Activated CD8-positive, alpha-beta memory T cell treated with anti-CD3 and anti-CD28 coated beads, Interleukin-2, amount 50 U/mL, for 1 hour (primary cell): ENCODE data around the gene SPINK13.
"Not testable (repeated sequence)": the region's sequence is repeated elsewhere in the genome, so short reads cannot be mapped to it uniquely, and the experiment has no call there.

Source experiments
- DNase-seq: peaks from one replicate; pipeline ENCODE4 v3.0.0-alpha.2; 2020; ENCODE audit errors: extremely low read depth

SPINK13 gene, protein sequence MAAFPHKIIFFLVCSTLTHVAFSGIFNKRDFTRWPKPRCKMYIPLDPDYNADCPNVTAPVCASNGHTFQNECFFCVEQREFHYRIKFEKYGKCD

DNA sequence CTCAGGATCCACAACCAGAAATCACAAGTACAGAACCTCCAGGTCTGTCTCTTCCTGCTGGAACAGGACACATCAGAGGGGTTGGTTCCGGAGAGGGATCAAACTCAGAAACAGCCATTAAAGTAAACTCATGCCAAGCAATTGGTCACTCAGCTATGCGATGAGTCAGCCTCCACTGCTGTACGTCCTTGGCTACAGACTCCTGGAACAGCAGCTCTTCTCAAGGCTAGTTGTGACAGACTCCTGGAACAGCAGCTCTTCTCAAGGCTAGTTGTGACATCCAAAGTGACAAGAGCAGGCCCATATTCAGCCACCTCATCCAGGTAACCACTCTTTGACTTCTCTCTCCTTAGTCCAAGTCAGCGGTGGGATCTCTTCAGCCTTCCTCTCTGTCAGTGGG lies at the start of gene SPINK13:
TSS of gene SPINK13 (plus strand) at position 229 of the 400 bp plus-strand sequence. CDS start 1,279 bp downstream, outside the sequence.
- no peak for DNase-seq

DNA sequence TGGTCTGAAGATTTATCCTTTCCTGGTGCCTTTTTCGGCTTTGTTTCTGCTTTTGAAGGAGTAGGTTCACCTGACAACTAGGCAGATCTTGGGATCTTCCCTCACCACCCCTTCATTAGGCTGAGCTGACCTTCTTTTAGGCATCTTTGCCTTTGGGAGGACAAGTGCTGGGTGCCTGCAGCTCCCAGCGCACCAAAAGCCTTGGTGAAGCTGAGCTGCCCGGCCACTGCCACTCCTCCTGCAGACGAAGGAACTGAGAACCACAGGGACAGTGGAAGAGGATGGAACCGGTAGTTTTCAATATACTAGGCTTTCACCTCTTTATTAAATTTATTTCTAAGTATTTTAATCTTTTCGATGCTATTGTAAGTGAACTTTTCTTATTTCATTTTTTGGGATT lies 47.1 kb upstream of the SPINK13 start:
- DNase-seq: no peak

DNA sequence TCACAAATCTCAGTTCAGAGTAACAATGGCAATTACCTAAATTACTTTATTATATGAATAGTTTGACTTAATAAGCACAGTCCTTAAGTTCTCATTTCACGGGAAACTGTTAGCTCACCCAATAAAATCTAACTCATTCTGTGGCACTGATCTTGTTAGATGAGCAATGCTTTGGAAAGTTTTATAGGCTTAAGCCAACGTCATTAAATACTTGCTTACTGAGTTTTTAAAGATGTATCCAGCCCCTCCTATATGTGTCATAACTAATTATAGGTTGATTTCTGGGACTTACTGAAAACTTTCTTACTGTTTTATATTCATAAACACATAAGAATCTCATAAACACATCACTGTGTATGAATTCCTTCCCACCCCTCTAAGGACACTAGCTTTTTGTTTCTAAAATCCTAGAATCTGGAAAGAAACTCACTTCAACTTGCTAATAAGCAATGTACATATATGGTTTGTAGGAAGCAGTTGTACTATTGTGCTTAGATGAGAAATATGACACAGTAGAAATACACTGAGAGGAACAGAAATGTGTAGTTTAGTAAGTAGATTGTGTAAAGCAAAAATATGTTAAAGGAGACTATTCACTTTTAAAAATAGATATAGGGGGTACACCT lies 44.4 kb upstream of the SPINK13 start:
- DNase-seq: no peak

DNA sequence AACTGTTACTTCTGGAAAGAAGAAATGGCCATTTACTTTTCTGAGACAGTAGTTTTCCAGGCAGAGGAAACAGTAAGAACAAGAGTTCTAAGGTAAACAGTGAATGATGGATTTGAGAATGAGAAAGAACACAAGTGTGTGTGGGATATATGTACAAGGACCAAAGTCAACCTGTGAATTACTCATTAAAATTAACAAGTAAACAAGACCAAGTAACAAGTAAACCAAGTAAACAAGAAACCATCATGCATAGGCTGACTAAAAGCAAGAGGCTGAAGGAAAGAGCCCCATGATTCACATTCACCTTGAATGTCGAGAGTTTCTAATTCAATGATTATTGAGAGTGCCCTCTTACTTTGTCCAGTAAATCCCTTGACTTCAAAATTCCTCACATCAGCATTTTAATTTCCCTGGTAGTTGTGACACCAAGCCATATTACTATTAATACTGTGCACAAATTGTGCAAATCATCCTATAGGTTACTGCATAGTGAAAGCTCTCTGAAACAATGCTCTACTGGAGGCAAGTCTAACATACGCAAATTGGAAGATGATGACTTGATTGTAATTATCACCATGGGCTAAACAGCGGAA lies 40.1 kb upstream of the SPINK13 start:
- DNase-seq: no peak

DNA sequence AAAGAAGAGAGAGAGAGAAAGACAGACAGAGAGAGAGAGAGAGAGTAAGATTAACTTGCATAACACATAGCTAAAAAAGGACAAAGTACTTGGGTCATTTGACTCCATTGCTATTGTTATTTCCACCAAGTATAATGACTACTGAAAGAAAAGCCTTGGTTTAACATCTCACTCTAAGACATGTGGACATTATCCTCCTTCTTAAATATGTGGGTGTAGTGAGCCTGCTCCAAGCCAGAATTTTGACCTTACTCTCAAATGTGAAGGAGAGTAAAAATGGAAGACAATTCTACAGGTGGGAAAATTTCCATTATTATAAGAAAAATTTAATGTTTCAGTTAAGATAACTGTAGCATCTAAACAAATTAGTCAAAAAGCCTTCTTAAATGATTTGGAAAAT lies 38.8 kb upstream of the SPINK13 start:
- no peak for DNase-seq

DNA sequence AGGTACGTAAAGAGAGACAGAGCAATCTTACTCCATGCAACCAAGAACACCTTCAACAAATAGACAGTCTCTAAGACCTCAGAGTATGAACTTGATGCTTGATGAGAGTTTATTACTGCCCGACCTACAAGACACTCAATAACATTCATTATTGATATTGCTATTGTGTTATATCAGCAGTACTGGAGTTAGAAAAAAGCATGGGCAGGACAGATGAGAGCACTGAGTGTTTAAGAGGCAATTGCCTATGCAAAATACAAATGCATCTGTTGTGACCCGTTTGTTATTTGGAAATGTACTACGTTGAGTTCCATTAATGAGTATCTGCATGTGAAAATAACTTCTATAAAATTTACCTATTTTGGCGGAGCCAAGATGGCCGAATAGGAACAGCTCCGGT lies 38.4 kb upstream of the SPINK13 start:
- DNase-seq: no peak

DNA sequence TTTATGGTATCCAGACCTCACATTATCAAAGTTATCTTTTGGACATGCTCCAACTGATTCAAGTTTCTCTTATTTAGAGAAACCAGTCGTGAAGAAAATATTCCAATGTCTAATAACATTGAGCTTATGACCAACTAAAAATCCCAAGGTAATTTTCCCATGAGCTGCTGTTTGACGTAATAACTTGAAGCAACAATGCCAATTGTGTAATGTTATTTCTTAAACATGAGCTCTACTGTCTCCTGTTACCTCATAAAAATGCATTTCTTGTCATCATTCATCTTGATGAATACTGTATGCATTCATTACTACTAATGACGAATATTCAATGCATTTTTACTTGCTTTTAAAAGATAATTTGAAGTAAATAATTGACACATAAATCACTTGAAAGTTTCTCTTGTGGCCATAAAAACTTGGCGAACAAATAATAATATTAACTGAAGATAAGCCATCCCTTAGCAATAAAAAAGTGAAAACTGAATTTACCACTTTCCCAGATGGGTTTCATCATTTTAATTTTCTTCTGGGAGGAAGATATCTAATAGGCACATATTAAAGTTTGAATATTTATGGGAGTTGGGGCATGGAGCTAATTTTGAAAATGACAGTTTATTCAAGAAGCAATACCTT lies 30.7 kb upstream of the SPINK13 start:
- no peak for DNase-seq

DNA sequence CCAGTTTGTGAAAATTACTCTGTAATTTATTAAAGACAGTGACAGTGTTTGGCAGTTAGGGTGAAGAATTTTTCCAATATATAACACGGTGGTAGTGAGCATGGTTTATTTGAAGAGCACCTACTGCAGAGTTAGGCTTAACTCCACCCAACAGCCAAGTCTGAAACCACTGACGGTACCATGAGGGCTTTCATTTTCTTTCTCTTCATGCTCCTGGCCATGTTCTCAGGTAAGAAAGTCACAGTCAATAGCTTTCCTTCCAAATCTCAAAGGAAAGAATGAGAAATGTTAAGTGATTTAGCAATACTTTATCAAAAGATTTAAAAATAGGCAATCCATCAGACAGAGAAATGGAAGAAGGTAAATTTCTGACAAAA lies 30.2 kb upstream of the SPINK13 start, which contains the start of gene MARCOL:
TSS of gene MARCOL (plus strand) at position 108 of the 377 bp plus-strand sequence. CDS start at position 181, 73 bp downstream.
- DNase-seq: no peak

DNA sequence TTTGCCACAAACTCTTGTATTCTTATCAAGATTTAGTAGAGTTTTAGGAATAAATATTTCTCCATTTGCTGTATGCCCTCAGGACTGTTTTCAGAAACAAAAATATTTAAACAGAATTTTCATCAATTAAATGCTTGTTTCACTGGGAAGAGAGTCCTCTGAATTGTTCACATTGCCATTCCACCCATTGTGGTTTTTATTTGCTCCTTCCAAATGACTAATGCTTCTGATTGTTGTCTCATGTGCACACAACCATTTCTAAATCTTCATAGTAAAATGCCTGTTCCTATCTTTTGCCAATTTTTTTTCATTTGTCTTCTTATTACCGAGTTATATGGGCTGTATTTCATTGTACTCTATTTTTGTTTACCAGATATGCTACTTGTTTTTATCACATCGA lies 19.7 kb upstream of the SPINK13 start:
- no peak for DNase-seq

DNA sequence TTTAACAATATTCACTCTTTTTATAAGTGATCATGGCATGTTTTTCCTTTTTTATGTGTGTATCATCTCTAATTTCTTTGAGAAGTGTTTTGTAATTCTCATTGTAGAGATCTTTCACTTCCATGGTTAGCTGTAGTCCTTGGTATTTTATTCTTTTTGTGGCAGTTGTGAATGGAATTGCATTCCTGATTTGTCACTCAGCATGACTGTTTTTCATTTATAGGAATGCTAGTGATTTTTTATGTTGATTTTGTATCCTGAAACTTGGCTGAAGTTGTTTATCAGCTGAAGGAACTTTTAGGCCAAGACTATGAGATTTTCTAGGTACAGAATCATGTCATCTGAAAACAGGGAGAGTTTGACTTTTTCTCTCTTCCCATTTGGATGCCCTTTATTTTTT lies 13.1 kb upstream of the SPINK13 start:
- DNase-seq: no peak

DNA sequence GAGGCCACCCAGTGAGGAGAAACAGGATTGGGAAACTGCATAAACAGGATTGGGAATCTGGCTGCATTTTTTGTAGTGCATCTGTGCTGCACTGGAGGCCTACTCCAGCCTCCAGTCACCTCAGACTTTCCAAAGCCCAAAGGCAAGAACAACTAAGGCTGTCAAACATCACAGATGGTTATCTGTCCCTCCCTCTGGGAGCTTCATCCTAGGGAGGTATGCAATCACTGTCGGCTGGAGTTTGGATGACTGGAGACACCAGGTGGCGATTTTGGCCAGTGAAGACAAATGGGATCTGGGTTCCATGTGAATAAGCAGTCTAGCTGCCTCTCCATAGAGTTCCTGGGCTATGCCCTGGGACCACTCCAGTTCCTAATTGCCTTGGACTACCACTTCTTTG lies 9.3 kb upstream of the SPINK13 start:
- DNase-seq: no peak

DNA sequence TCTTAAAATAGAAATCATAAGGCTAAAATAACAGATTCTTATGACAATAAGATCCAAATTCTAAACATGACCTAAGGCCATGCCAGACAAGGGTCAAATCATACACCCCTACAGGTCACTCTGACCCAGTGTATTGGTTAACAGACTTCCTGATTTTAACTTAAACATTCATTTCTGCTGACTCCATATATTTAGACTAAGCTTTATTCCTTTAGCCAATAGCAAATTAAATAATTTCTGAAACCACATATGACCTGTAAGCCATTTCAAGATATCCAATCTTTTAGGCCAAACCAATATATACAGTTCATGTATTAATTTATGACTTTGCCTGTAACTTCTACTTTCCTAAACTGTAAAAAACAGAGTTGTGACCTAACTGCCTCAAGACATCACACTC lies 7.4 kb upstream of the SPINK13 start:
- no peak for DNase-seq

DNA sequence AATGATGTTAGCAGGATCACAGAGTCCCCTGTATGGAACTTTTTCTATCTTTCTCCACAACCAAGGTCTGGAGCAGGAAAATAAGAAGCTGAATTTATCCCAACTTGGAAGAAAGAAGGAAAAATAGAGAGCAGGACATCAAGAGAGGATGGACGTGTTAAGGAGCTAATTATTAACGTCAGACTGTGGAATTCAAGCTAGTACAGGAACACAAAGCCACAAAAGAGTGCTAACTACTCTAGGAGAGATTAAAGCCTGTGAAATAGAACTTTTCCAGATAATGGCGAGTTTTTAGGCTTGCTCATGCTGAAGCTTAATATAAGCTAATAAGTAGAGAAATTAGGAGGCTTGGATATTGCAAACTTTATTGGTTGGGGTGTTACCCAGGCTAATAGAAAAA lies 632 bp upstream of the SPINK13 start:
- DNase-seq: no peak

DNA sequence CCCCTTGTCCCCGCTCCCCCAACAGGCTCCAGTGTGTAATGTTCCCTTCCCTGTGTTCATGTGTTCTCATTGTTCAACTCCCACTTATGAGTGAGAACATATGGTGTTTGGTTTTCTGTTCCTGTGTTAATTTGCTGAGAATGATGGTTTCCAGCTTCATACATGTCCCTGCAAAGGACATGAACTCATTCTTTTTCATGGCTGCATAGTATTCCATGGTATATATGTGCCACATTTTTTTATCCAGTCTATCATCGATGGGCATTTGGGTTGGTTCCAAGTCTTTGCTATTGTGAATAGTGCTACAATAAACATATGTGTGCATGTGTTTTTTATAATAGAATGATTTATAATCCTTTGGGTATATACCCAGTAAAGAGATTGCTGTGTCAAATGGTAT lies 6.5 kb downstream of the SPINK13 start:
- DNase-seq: not testable (repeated sequence)

DNA sequence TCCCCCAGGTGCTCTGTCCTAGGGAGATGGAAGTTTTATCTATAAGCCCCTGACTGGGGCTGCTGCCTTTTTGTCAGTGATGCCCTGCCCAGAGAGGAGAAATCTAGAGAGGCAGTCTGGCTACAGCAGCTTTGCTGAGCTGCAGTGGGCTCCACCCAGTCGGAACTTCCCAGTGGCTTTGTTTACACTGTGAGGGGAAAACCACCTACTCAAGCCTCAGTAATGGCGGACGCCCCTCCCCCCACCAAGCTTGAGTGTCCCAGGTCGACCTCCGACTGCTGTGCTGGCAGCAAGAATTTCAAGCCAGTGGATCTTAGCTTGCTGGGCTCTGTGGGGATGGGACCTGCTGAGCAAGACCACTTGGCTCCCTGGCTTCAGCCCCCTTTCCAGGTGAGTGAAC lies 12.3 kb downstream of the SPINK13 start:
- not testable (repeated sequence) for DNase-seq

DNA sequence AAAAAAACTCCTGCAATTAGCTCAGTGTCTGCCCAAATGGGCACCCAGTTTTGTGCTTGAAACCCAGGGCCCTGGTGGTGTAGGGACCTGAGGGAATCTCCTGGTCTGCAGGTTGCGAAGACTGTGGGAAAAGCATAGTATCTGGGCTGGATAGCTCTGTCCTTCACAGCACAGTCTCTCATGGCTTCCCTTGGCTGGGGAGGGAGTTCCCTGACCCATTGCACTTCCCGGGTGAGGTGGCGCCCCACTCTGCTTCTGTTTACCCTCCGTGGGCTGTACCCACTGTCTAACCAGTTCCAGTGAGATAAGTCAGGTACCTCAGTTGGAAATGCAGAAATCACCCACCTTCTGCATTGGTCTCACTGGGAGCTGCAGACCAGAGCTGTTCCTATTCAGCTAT lies 12.7 kb downstream of the SPINK13 start:
- DNase-seq: not testable (repeated sequence)

DNA sequence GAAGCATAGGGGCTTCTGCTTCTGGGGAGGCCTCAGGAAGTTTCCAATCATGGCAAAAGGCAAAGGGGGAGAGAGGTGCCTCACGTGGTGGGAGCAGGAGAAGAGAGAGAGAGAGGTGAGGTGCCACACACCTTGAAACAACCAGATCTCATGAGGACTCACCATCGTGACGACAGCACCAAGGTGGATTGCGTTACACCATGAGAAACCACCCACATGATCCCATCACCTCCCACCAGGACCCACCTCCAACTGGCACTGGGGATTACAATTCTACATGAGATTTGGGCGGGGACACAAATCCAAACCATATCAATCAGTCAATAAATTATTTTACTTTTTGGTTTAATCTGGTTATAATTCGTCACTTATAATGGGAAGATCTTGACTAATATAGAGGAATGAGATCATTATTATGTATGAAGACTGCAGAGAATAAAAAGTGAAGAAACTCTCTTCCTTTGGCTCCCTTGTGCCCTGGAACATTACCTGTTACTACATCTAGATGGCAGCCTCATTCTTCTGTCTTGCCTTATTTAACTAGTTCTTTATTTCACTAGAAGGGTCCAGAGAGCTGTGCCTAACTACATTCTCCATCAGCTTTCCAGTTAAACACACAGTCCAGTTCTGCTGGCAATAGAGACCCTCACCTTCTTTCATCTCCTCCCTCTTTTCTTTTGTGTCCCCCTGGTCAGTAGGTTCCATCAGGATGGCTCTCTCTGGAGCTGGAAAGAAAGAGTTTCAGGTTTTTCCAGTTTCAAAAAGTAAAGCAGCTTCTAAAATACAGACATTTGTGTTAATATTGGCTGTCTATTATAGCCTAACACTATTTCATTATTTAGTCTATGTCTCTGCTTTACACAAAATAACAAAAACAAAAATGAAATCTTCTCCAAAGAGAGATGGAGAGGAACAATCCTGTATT lies 21.9 kb downstream of the SPINK13 start:
- no peak for DNase-seq

DNA sequence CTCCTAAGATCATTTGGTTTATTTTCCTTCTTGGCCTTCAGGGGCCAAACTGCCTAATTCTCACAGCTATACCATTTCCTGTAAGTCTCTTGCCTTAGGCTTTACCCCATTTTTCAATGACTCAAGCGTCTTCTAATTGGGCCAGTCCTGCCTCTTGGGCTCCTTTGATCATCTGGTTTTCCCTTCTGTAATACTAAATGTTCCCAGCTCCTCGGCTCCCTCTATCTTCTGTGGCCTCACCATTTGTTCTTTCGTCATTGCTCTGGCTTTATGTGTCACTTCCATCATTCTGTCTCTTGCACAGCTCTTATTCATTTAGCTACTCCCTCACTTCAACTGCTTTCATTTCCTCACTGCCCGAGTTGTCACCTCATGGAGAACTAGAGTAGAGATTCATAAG lies 29.1 kb downstream of the SPINK13 start:
- no peak for DNase-seq

DNA sequence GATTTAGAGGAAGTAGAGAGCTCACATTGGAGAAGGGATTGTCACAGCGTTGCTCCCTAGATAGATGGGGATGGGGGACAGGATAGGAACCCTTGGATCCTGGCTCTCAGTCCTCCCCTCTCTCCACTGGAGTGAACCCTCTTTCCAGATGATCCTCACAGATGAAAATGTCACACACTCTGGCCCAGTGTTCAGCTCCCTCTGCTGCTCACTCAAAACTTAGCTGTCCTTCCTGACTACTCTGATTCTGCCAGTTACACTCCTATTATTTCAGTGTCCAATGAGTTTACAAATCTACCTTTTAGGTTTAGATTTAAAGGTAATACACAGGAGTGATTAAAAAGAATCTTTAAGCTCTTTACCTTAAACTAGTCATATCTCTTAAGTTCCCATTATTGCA lies 37.9 kb downstream of the SPINK13 start:
- DNase-seq: no peak

DNA sequence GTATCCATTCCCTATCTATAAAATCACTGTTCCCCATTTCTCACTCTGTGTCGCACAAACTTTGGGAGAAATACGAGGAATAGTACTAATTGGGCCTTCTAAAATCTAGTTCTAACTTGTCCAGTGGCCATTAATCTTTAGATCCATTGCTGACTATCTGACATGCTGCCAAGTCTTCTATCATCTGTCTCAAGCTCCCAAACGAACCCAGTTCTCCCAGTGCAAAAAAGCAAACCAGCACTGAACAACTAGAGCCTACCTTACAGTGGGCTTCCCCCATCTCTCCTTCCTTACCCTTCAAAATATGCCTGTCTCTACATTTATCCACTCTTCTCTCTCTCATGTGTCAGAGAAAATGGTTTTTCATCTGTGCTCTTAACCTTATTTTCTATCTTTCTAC lies 40.4 kb downstream of the SPINK13 start:
- DNase-seq: no peak

DNA sequence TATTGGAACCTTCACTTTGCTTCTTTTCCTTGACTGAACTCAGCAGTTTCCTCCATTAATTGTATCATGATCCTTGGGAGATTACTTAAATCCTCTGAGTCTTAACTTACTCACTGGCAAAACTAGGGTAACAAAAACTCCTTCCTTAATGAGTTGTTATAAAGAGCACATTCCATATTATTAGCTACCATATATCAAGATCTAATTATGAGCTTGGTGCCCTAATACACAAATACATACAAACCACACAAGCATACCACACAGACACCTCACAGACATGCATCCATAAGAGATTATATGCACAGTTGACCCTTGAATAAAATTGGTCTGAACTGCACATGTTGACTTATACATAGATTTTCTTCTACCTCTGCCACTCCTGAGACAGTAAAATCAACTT lies 41.2 kb downstream of the SPINK13 start:
- no peak for DNase-seq

DNA sequence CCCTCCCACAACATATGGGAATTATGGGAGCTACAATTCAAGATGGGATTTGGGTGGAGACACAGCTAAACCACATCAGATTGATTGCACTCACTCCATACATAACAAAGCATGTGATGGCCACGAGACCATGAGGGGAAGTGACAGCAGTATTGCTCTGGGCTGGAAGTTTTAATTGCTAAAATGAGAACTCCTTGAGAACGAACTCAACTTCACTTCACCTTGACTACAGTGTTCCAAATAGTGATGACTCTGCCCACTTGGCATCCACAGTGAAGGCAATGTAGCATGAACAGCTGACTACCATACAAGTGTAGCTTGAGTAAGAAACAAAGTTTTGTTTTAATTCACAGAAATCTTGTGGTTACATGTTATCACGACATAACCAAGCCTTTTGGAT lies 42.9 kb downstream of the SPINK13 start:
- no peak for DNase-seq
